DOHH2 (cell line): ENCODE data around the gene SULF2.

ENCODE experiments used
- H3F3A ChIP-seq: fragments of 200-600 bp; sonication (generic), shearing (Covaris generic); 2 replicates; pipeline ENCODE4 v1.6.0; 2016; ENCODE audit warnings: antibody characterized with exemption, mild to moderate bottlenecking; ENCODE audit not compliant: control insufficient read depth, insufficient read depth
- H3K27ac ChIP-seq: fragments of 200-600 bp; sonication (generic); 2 replicates; pipeline ENCODE4 v1.5.1; 2014; ENCODE audit warnings: low read depth, mild to moderate bottlenecking, low read length, moderate library complexity
- H3K27me3 ChIP-seq: fragments of 200-600 bp; sonication (generic); 2 replicates; pipeline ENCODE4 v1.6.1; 2014; ENCODE audit warnings: mild to moderate bottlenecking, low read length, mixed read lengths; ENCODE audit not compliant: control insufficient read depth
- H3K36me3 ChIP-seq: fragments of 200-600 bp; sonication (generic); 2 replicates; pipeline ENCODE4 v1.6.1; 2014; ENCODE audit warnings: mild to moderate bottlenecking, low read length, moderate library complexity, mixed read lengths; ENCODE audit not compliant: control insufficient read depth
- H3K4me1 ChIP-seq: fragments of 200-600 bp; sonication (generic); 2 replicates; pipeline ENCODE4 v1.6.1; 2014; ENCODE audit warnings: mild to moderate bottlenecking, low read length, mixed read lengths; ENCODE audit not compliant: control insufficient read depth
- H3K4me2 ChIP-seq: fragments of 200-600 bp; sonication (generic); 2 replicates; pipeline ENCODE4 v1.6.0; 2014; ENCODE audit warnings: mild to moderate bottlenecking, low read length, moderate library complexity
- H3K4me3 ChIP-seq: fragments of 200-600 bp; sonication (generic); 2 replicates; pipeline ENCODE4 v1.5.1; 2014; ENCODE audit warnings: mild to moderate bottlenecking, low read length, mixed read lengths
- H3K79me2 ChIP-seq: fragments of 200-600 bp; sonication (generic); 2 replicates; pipeline ENCODE4 v1.6.1; 2014; ENCODE audit warnings: mild to moderate bottlenecking, low read length, mixed read lengths; ENCODE audit not compliant: control insufficient read depth
- H3K9me2 ChIP-seq: fragments of 200-600 bp; sonication (generic); replicated peaks from 2 replicates; pipeline ENCODE4 v1.6.1; 2014; ENCODE audit warnings: mild to moderate bottlenecking, low read length, mixed read lengths; ENCODE audit not compliant: control insufficient read depth
- H3K9me3 ChIP-seq: fragments of 200-600 bp; sonication (generic); 2 replicates; pipeline ENCODE4 v1.6.1; 2014; ENCODE audit warnings: antibody characterized with exemption, low read length, mixed read lengths; ENCODE audit not compliant: control insufficient read depth, insufficient read depth
- H4K20me1 ChIP-seq: fragments of 200-600 bp; sonication (generic); 2 replicates; pipeline ENCODE4 v1.6.0; 2014; ENCODE audit warnings: low read depth, mild to moderate bottlenecking, antibody characterized with exemption, low read length, moderate library complexity; ENCODE audit not compliant: control insufficient read depth, insufficient read depth
- CTCF ChIP-seq: fragments of 200-600 bp; sonication (generic); IDR thresholded peaks from one replicate; pipeline ENCODE4 v1.5.1; 2014; ENCODE audit warnings: antibody characterized with exemption, mild to moderate bottlenecking, low read depth, low read length; ENCODE audit not compliant: poor library complexity, severe bottlenecking
- EZH2phosphoT487 ChIP-seq: fragments of 200-600 bp; sonication (generic); IDR thresholded peaks from 2 replicates; pipeline ENCODE4 v1.6.1; 2017; ENCODE audit warnings: borderline replicate concordance, mild to moderate bottlenecking, antibody characterized with exemption, low read length, moderate library complexity, mixed read lengths

The SULF2 gene

GRCh38 chr20:47705497-47705856 is 79.8 kb downstream of the SULF2 start:
- TF ChIP-seq EZH2phosphoT487 = no peak
- no peak for TF ChIP-seq CTCF
- H3K27me3 ChIP-seq = peaks cover 10% of the 10 kb centered on the region
- no peaks in the 10 kb centered on the region for H3F3A ChIP-seq

GRCh38 chr20:47704746-47705496 is 80.4 kb downstream of the SULF2 start:
- Histone ChIP-seq H3K4me3 (no peak overlapping the region), H3K9me3 (no peaks in the 10 kb centered on the region), H3K27me3 (peaks cover 10% of the 10 kb centered on the region), H3K27ac (no peak overlapping the region), H3K79me2 (no peaks in the 10 kb centered on the region), H3K4me1 (no peaks in the 10 kb centered on the region), H3K9me2 (no peaks in the 10 kb centered on the region), H3K36me3 (no peaks in the 10 kb centered on the region), H4K20me1 (no peaks in the 10 kb centered on the region; the same call in 1 of the 2 replicates), H3K4me2 (no peak overlapping the region), H3F3A (no peaks in the 10 kb centered on the region)
- TF ChIP-seq EZH2phosphoT487 = no peak
- TF ChIP-seq CTCF = no peak

More at GRCh38 chr20:47705497-47705856, 79.8 kb downstream of the SULF2 start:
- Histone ChIP-seq H3K4me3 (no peak overlapping the region), H3K4me2 (no peak overlapping the region), H3K27ac (no peak overlapping the region), H4K20me1 (no peaks in the 10 kb centered on the region; the same call in 1 of the 2 replicates), H3K36me3 (no peaks in the 10 kb centered on the region), H3K9me2 (no peaks in the 10 kb centered on the region), H3K4me1 (no peaks in the 10 kb centered on the region), H3K9me3 (no peaks in the 10 kb centered on the region), H3K79me2 (no peaks in the 10 kb centered on the region)

GRCh38 chr20:47703748-47704147 is 81.5 kb downstream of the SULF2 start:
- H3K4me2 ChIP-seq = no peak overlapping the region
- H3K27ac ChIP-seq = no peak overlapping the region
- H3K36me3 ChIP-seq = no peaks in the 10 kb centered on the region
- no peaks in the 10 kb centered on the region for H3K9me3 ChIP-seq
- H3F3A ChIP-seq = no peaks in the 10 kb centered on the region
- TF ChIP-seq CTCF = no peak
- no peak for TF ChIP-seq EZH2phosphoT487
- peaks cover 10% of the 10 kb centered on the region for H3K27me3 ChIP-seq
- H4K20me1 ChIP-seq = no peaks in the 10 kb centered on the region; the same call in 1 of the 2 replicates
- no peak overlapping the region for H3K4me3 ChIP-seq
- H3K79me2 ChIP-seq = no peaks in the 10 kb centered on the region
- H3K9me2 ChIP-seq = no peaks in the 10 kb centered on the region
- no peaks in the 10 kb centered on the region for H3K4me1 ChIP-seq
